ENCODE results near the gene PRKAR1B.

The PRKAR1B gene

DNA sequence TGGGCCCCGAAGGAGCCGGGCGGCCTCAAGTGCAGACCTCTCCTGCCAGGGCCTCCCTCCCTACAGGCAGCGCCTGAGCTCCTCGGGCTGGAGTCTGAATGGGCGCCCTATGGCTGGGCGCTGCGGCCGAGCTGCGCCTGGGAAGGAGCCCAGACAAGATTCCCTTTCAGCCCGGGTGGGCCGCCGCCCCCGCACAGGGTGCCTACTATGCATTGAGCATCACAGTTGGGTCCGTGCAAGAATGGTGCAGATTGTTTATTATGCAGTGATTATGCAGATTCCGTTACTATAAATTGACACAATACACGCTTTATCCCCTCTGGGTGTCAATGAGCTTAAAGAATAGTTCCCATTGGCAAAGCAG lies 130.3 kb downstream of the PRKAR1B start:
- H3K27ac Mint-ChIP-seq = no peak overlapping the region
- peaks cover 12% of the 10 kb centered on the region for H3K36me3 Mint-ChIP-seq (ENCODE audit: low read depth)
- TF ChIP-seq, protein P1, sequence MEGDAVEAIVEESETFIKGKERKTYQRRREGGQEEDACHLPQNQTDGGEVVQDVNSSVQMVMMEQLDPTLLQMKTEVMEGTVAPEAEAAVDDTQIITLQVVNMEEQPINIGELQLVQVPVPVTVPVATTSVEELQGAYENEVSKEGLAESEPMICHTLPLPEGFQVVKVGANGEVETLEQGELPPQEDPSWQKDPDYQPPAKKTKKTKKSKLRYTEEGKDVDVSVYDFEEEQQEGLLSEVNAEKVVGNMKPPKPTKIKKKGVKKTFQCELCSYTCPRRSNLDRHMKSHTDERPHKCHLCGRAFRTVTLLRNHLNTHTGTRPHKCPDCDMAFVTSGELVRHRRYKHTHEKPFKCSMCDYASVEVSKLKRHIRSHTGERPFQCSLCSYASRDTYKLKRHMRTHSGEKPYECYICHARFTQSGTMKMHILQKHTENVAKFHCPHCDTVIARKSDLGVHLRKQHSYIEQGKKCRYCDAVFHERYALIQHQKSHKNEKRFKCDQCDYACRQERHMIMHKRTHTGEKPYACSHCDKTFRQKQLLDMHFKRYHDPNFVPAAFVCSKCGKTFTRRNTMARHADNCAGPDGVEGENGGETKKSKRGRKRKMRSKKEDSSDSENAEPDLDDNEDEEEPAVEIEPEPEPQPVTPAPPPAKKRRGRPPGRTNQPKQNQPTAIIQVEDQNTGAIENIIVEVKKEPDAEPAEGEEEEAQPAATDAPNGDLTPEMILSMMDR (IDR thresholded peaks at IDR 0.05) = no peak
- peaks cover 35% of the 10 kb centered on the region for H3K4me1 Mint-ChIP-seq
- no peak for DNase-seq
- no peaks in the 10 kb centered on the region for H3K27me3 Mint-ChIP-seq (ENCODE audit: low read depth, poor library complexity)
- H3K9me3 Mint-ChIP-seq = no peaks in the 10 kb centered on the region
- H3K4me3 Mint-ChIP-seq = no peak overlapping the region

DNA sequence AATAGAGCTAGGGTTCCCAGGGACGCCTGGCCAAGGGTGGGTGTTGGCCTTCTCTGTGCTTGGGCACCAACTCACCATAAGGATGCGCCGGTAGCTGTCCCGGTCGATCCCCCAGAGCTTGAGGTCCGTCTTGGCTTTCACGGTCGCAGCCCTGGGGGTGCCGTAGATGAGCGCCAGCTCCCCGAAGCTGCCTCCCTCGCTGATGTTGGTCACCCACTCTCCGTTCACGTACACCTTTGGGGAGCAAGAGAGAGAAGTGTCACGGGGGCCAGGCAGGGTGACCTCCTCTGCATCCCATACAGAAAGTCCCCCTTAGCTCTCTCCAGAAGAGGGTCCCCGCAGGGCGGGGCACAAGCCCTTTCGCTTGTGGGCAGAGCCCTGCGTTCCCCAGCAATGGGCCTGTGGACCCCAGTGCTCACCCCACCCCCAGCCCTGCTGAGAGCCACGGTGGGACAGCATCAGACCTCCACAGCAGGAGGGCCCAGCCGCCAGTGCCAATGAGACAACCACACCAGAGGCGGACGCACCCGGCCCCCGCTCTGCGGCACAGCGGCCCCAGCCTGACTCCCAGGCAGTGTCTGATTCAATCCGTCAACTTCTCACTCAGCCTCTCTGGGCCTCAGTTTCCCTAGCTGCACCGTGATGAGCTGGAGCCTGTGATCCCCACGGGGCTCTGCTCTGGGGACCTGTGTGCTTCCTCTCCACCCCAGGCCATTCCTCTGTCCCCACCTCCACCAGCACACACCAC lies 130.8 kb downstream of the PRKAR1B start:
- TF ChIP-seq, protein P1 (IDR thresholded peaks at IDR 0.05) = no peak
- no peaks in the 10 kb centered on the region for H3K27me3 Mint-ChIP-seq (ENCODE audit: low read depth, poor library complexity)
- no peak for DNase-seq
- H3K36me3 Mint-ChIP-seq (ENCODE audit: low read depth) = peaks cover 12% of the 10 kb centered on the region
- H3K27ac Mint-ChIP-seq = no peak overlapping the region
- no peaks in the 10 kb centered on the region for H3K9me3 Mint-ChIP-seq
- H3K4me1 Mint-ChIP-seq = peaks cover 35% of the 10 kb centered on the region
- H3K4me3 Mint-ChIP-seq = no peak overlapping the region

DNA sequence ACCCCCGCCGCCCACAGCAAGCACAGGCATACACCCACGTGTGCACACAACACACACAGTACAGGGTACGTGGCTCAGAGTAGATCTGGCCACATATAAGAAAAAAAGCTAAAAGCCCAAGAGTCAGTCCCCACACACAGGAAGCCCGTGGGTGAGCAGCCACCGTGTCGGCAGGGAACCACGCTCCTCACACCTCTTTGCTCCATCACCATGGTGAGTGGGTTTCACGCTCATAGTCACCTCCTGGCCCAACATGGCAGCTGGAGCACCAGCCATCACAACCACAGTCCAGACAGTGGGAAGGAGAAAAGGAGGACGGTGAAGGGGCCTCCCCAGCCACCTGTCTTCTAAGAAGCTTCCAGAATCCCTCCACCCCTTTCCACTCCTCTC lies 131.5 kb downstream of the PRKAR1B start:
- Mint-ChIP-seq H3K9me3 (no peaks in the 10 kb centered on the region), H3K4me3 (no peak overlapping the region), H3K27me3 (ENCODE audit: low read depth, poor library complexity) (no peaks in the 10 kb centered on the region), H3K36me3 (ENCODE audit: low read depth) (peaks cover 12% of the 10 kb centered on the region), H3K4me1 (peaks cover 35% of the 10 kb centered on the region), H3K27ac (no peak overlapping the region)
- TF ChIP-seq, protein P1 (IDR thresholded peaks at IDR 0.05) = no peak
- DNase-seq = no peak

DNA sequence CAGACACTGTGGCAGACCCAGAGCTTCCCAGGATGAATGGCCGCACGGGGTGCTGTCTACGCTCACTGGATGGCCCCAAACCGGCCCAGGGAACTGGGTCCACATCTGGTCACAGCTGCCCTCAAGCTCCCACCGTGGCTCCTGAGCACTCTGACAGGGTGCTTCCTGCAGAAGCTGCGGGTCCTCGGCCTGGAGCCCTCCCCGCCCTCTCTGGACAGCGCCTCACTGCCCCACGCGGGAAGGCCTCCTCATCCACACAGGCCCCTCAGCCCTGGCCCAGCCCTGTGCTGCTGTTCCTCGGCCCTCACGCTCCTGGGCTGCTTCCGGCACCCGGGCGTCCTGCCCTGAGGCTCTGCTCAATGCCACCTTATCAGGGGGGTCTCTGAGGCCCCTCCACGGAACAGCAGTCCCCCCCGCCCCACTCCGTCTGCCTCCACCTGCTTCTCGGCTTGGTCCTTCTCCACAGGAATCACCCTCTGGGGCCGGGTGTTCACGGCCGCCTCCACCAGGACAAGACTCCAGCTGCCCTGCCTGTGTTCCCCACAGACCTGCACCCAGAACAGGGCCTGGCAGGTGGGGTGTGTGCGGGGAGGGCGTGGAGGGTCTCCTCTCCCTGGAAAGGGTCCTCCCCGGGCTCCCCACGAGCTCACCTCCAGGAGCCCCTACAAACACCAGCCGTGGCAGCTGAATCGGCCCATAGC lies 132.0 kb downstream of the PRKAR1B start:
- Mint-ChIP-seq H3K4me3 (no peak overlapping the region), H3K36me3 (ENCODE audit: low read depth) (peaks cover 12% of the 10 kb centered on the region), H3K4me1 (peaks cover 34% of the 10 kb centered on the region), H3K9me3 (no peaks in the 10 kb centered on the region), H3K27me3 (ENCODE audit: low read depth, poor library complexity) (no peaks in the 10 kb centered on the region), H3K27ac (no peak overlapping the region)
- TF ChIP-seq, protein P1 (IDR thresholded peaks at IDR 0.05) = no peak
- no peak for DNase-seq

DNA sequence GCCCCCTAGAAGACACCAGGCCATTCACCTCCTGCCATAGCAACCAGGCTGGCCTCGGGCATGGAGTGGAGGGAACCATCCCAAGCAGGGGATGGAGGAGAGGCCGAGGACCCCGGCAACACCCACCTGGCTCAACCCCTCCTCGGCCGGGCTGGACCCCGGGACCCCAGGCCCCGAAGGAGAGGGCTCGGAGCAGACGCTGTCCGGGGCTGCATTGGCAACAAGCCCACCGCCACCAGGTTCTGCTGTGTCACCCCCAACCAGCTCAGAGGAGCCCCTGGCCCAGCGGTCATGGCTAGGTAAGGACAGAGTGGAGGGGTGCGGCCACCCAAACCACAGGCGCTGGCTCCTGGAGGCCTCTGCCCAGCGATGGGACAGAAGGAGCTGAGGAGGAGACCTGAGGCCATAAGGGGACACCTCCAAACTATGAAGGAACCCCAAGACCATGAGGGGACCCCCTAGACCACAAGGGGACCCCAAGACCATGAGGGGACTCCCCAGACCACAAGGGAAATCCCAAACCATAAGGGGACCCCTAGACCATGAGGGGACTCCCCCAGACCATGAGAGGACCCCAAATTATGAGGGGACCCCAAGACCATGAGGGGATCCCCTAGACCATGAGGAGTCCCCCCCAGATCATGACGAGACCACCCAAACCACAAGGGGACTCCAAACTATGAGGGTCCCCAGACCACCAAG lies 132.7 kb downstream of the PRKAR1B start:
- H3K9me3 Mint-ChIP-seq = peaks cover under 1% of the 10 kb centered on the region
- H3K4me1 Mint-ChIP-seq = peaks cover 35% of the 10 kb centered on the region
- peaks cover 17% of the 10 kb centered on the region for H3K36me3 Mint-ChIP-seq (ENCODE audit: low read depth)
- DNase-seq = no peak
- H3K27me3 Mint-ChIP-seq (ENCODE audit: low read depth, poor library complexity) = no peaks in the 10 kb centered on the region
- peak overlapping the region; percentile 25 for H3K27ac Mint-ChIP-seq
- TF ChIP-seq, protein P1 (IDR thresholded peaks at IDR 0.05) = no peak
- H3K4me3 Mint-ChIP-seq = no peak overlapping the region
